HepG2 (cell line): ENCODE results near the gene UGT1A8. TPM values are rescaled to one million over a fixed set of nuclear protein-coding genes. Genes with fewer than 3 reads are reported as not detected.

Experiments used
- AHR ChIP-seq: IDR thresholded peaks from 2 replicates; pipeline ENCODE4 v1.6.1; 2018; ENCODE audit warnings: missing genetic modification reagents, missing compliant biosample characterization
- CHD4 ChIP-seq: fragments of 200-600 bp; sonication (generic); IDR thresholded peaks from 2 replicates; pipeline ENCODE4 v1.7.0; 2017; ENCODE audit warnings: mild to moderate bottlenecking, low read length, borderline replicate concordance
- HES4 ChIP-seq: sonication (generic); formaldehyde crosslinking; IDR thresholded peaks from 2 replicates; pipeline ENCODE4 v1.9.0; 2021; ENCODE audit warnings: mild to moderate bottlenecking, missing genetic modification reagents, borderline replicate concordance
- NBN ChIP-seq: fragments of 450-650 bp; conservative IDR thresholded peaks from 2 replicates; pipeline ENCODE4 v1.6.1; 2017
- NFKBIZ ChIP-seq: IDR thresholded peaks from 2 replicates; pipeline ENCODE4 v1.6.1; 2018; ENCODE audit warnings: missing genetic modification reagents, missing compliant biosample characterization
- NFRKB ChIP-seq: fragments of 450-650 bp; IDR thresholded peaks from 2 replicates; pipeline ENCODE4 v1.6.1; 2017
- ZNF160 ChIP-seq: sonication (generic); formaldehyde crosslinking; IDR thresholded peaks from 2 replicates; pipeline ENCODE4 v1.8.0; 2022; ENCODE audit warnings: mild to moderate bottlenecking, inconsistent platforms, missing genetic modification reagents
- ZNF331 ChIP-seq: sonication (generic); formaldehyde crosslinking; IDR thresholded peaks from 2 replicates; pipeline ENCODE4 v1.4.0; 2020; ENCODE audit warnings: missing genetic modification reagents
- ZNF547 ChIP-seq: sonication (generic); formaldehyde crosslinking; IDR thresholded peaks from 2 replicates; pipeline ENCODE4 v1.5.1; 2020; ENCODE audit warnings: mild to moderate bottlenecking, missing genetic modification reagents
- ZNF660 ChIP-seq: sonication (generic); formaldehyde crosslinking; IDR thresholded peaks from 2 replicates; pipeline ENCODE4 v1.5.1; 2020; ENCODE audit warnings: mild to moderate bottlenecking, low read depth, missing genetic modification reagents, borderline replicate concordance
- polyA plus RNA-seq, 8 experiments: library from polyadenylated mRNA; depleted of rRNA in 3 of 8; stranded (reverse) in 7 of 8; unstranded in 1 of 8; fragments of >200 nt; fragmentation: Illumina TruSeq in 4 of 8; extraction: Trizol in 4 of 8; gene quantifications; 2 replicates each; pipeline versions ENCODE4 v1.2.1 to v1.2.3, GENCODE V29; 2011 to 2016; ENCODE audit warnings: low read depth in 4 of 8, missing spikeins in 1 of 8, mixed read lengths in 1 of 8; ENCODE audit not compliant: insufficient read depth in 1 of 8
- total RNA-seq, 5 experiments: library from RNA; depleted of rRNA; stranded (reverse); fragments of >200 nt; fragmentation: Illumina TruSeq; extraction: Trizol; gene quantifications; 2 replicates each; pipeline ENCODE4 v1.2.3, GENCODE V29; 2016; ENCODE audit warnings: low read depth in 1 of 5
- TF ChIP-seq, protein P1 (sequence below): sonication (generic); formaldehyde crosslinking; IDR thresholded peaks from 2 replicates; pipeline ENCODE4 v1.4.0; 2020; ENCODE audit warnings: mild to moderate bottlenecking, missing genetic modification reagents
- TF ChIP-seq, protein P2 (sequence below): sonication (generic); formaldehyde crosslinking; IDR thresholded peaks from 2 replicates; pipeline ENCODE4 v1.4.0; 2020; ENCODE audit warnings: missing genetic modification reagents
- TF ChIP-seq, protein P3 (sequence below), 2 experiments: fragments of 450-650 bp in 1 of 2; sonication (generic) in 1 of 2; formaldehyde crosslinking; IDR thresholded peaks; 2 replicates each; pipeline versions ENCODE4 v1.5.0 to v1.8.0; 2020 to 2022; ENCODE audit warnings: mild to moderate bottlenecking in 1 of 2, missing genetic modification reagents in 1 of 2
- TF ChIP-seq, protein P4 (sequence below): sonication (generic); formaldehyde crosslinking; IDR thresholded peaks from 2 replicates; pipeline ENCODE4 v1.5.0; 2020; ENCODE audit warnings: missing genetic modification reagents
- TF ChIP-seq, protein P5 (sequence below): sonication (generic); formaldehyde crosslinking; conservative IDR thresholded peaks from 2 replicates; pipeline ENCODE4 v1.8.0; 2022; ENCODE audit warnings: low read depth, missing genetic modification reagents

Gene UGT1A8
- total and polyA plus RNA-seq, 2 of the 13 experiments (the other 11 are each of a cell fraction or from before 2014, with no cell fraction given): not detected

DNA sequence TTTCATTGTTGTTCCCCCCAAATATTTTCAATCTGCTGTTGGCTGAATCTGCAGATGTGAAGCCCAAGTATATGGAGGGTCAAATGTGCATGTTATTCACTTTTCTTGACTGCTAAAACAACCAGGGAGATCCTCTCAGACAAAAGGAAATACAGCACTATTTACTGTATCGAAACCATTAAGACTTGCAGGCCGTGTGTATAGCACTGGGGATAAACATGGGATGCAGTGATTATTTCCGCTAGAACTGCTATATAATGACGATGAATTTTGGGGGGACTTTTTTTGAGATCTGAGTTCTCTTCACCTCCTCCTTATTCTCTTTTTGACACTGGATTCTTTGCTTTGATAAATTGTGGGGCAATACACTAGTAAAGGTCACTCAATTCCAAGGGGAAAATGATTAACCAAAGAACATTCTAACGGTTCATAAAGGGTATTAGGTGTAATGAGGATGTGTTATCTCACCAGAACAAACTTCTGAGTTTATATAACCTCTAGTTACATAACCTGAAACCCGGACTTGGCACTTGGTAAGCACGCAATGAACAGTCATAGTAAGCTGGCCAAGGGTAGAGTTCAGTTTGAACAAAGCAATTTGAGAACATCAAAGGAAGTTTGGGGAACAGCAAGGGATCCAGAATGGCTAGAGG, 139.1 kb downstream of the UGT1A8 start (continued):
- TF ChIP-seq, protein P1, sequence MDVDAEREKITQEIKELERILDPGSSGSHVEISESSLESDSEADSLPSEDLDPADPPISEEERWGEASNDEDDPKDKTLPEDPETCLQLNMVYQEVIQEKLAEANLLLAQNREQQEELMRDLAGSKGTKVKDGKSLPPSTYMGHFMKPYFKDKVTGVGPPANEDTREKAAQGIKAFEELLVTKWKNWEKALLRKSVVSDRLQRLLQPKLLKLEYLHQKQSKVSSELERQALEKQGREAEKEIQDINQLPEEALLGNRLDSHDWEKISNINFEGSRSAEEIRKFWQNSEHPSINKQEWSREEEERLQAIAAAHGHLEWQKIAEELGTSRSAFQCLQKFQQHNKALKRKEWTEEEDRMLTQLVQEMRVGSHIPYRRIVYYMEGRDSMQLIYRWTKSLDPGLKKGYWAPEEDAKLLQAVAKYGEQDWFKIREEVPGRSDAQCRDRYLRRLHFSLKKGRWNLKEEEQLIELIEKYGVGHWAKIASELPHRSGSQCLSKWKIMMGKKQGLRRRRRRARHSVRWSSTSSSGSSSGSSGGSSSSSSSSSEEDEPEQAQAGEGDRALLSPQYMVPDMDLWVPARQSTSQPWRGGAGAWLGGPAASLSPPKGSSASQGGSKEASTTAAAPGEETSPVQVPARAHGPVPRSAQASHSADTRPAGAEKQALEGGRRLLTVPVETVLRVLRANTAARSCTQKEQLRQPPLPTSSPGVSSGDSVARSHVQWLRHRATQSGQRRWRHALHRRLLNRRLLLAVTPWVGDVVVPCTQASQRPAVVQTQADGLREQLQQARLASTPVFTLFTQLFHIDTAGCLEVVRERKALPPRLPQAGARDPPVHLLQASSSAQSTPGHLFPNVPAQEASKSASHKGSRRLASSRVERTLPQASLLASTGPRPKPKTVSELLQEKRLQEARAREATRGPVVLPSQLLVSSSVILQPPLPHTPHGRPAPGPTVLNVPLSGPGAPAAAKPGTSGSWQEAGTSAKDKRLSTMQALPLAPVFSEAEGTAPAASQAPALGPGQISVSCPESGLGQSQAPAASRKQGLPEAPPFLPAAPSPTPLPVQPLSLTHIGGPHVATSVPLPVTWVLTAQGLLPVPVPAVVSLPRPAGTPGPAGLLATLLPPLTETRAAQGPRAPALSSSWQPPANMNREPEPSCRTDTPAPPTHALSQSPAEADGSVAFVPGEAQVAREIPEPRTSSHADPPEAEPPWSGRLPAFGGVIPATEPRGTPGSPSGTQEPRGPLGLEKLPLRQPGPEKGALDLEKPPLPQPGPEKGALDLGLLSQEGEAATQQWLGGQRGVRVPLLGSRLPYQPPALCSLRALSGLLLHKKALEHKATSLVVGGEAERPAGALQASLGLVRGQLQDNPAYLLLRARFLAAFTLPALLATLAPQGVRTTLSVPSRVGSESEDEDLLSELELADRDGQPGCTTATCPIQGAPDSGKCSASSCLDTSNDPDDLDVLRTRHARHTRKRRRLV (CRISPR knock-in tag): no peak
- TF ChIP-seq NBN (no peak), NFKBIZ (CRISPR knock-in tag) (peak; percentile 87; the same call in 1 of the 2 replicates), HES4 (CRISPR knock-in tag) (no peak), ZNF547 (CRISPR knock-in tag) (0 out of 2 replicates have a peak, but pooled peaks have one; percentile 23), ZNF660 (CRISPR knock-in tag) (no peak), ZNF331 (CRISPR knock-in tag) (peak; percentile 36; the same call in 1 of the 2 replicates), ZNF160 (peak; percentile 85; the same call in 1 of the 2 replicates), AHR (CRISPR knock-in tag) (peak; percentile 65; the same call in 1 of the 2 replicates), NFRKB (no peak), CHD4 (peak; percentile 57; the same call in 1 of the 2 replicates)
- TF ChIP-seq, protein P2, sequence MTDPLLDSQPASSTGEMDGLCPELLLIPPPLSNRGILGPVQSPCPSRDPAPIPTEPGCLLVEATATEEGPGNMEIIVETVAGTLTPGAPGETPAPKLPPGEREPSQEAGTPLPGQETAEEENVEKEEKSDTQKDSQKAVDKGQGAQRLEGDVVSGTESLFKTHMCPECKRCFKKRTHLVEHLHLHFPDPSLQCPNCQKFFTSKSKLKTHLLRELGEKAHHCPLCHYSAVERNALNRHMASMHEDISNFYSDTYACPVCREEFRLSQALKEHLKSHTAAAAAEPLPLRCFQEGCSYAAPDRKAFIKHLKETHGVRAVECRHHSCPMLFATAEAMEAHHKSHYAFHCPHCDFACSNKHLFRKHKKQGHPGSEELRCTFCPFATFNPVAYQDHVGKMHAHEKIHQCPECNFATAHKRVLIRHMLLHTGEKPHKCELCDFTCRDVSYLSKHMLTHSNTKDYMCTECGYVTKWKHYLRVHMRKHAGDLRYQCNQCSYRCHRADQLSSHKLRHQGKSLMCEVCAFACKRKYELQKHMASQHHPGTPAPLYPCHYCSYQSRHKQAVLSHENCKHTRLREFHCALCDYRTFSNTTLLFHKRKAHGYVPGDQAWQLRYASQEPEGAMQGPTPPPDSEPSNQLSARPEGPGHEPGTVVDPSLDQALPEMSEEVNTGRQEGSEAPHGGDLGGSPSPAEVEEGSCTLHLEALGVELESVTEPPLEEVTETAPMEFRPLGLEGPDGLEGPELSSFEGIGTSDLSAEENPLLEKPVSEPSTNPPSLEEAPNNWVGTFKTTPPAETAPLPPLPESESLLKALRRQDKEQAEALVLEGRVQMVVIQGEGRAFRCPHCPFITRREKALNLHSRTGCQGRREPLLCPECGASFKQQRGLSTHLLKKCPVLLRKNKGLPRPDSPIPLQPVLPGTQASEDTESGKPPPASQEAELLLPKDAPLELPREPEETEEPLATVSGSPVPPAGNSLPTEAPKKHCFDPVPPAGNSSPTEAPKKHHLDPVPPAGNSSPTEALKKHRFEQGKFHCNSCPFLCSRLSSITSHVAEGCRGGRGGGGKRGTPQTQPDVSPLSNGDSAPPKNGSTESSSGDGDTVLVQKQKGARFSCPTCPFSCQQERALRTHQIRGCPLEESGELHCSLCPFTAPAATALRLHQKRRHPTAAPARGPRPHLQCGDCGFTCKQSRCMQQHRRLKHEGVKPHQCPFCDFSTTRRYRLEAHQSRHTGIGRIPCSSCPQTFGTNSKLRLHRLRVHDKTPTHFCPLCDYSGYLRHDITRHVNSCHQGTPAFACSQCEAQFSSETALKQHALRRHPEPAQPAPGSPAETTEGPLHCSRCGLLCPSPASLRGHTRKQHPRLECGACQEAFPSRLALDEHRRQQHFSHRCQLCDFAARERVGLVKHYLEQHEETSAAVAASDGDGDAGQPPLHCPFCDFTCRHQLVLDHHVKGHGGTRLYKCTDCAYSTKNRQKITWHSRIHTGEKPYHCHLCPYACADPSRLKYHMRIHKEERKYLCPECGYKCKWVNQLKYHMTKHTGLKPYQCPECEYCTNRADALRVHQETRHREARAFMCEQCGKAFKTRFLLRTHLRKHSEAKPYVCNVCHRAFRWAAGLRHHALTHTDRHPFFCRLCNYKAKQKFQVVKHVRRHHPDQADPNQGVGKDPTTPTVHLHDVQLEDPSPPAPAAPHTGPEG (CRISPR knock-in tag): no peak
- TF ChIP-seq, protein P3, sequence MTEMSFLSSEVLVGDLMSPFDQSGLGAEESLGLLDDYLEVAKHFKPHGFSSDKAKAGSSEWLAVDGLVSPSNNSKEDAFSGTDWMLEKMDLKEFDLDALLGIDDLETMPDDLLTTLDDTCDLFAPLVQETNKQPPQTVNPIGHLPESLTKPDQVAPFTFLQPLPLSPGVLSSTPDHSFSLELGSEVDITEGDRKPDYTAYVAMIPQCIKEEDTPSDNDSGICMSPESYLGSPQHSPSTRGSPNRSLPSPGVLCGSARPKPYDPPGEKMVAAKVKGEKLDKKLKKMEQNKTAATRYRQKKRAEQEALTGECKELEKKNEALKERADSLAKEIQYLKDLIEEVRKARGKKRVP (CRISPR knock-in tag; IDR thresholded peaks at IDR 0.05): peak in 1 of 2 experiments; percentile 83; a peak in 2 of 4 replicates
- TF ChIP-seq, protein P4, sequence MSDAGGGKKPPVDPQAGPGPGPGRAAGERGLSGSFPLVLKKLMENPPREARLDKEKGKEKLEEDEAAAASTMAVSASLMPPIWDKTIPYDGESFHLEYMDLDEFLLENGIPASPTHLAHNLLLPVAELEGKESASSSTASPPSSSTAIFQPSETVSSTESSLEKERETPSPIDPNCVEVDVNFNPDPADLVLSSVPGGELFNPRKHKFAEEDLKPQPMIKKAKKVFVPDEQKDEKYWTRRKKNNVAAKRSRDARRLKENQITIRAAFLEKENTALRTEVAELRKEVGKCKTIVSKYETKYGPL (CRISPR knock-in tag): peak; percentile 99
- TF ChIP-seq, protein P5, sequence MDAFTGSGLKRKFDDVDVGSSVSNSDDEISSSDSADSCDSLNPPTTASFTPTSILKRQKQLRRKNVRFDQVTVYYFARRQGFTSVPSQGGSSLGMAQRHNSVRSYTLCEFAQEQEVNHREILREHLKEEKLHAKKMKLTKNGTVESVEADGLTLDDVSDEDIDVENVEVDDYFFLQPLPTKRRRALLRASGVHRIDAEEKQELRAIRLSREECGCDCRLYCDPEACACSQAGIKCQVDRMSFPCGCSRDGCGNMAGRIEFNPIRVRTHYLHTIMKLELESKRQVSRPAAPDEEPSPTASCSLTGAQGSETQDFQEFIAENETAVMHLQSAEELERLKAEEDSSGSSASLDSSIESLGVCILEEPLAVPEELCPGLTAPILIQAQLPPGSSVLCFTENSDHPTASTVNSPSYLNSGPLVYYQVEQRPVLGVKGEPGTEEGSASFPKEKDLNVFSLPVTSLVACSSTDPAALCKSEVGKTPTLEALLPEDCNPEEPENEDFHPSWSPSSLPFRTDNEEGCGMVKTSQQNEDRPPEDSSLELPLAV (CRISPR knock-in tag): 0 out of 2 replicates have a peak, but pooled peaks have one; percentile 72
